HEK293 (cell line): ENCODE results near the gene GLB1L2.

ENCODE experiments used
- CTCF ChIA-PET: fragments of 350-600 bp; formaldehyde crosslinking; extraction: SDS; loops from one replicate; lab custom pipeline; 2021; ENCODE audit warnings: antibody characterized with exemption; lab: Yijun Ruan, JAX
- POLR2A ChIA-PET: fragments of 300-600 bp; formaldehyde crosslinking; extraction: SDS; loops from one replicate; lab custom pipeline; 2020; ENCODE audit warnings: antibody characterized with exemption, inconsistent platforms; lab: Yijun Ruan, JAX
- H3K27ac ChIP-seq: fragments of 200-500 bp; sonication (Bioruptor generic); 2 replicates; pipeline ENCODE4 v1.5.1; 2014; ENCODE audit warnings: low read depth, low read length, control low read depth, inconsistent platforms; ENCODE audit errors: extremely low read depth
- H3K36me3 ChIP-seq, 2 experiments: fragments of 200-500 bp in 1 of 2; sonication (Bioruptor generic) in 1 of 2; 1 replicate in 1 of 2; 2 replicates in 1 of 2; pipeline ENCODE4 v1.5.1; 2014 to 2017; ENCODE audit warnings: inconsistent platforms in 2 of 2, low read length in 2 of 2; ENCODE audit not compliant: control insufficient read depth in 2 of 2, insufficient read depth in 1 of 2
- H3K4me1 ChIP-seq: fragments of 200-500 bp; sonication (Bioruptor generic); 2 replicates; pipeline ENCODE4 v1.5.1; 2014; ENCODE audit warnings: mild to moderate bottlenecking, low read length, inconsistent platforms; ENCODE audit not compliant: control insufficient read depth, insufficient read depth
- H3K4me3 ChIP-seq: 2 replicates; pipeline ENCODE4 v1.5.1; 2011; ENCODE audit warnings: low read depth, mild to moderate bottlenecking, control low read depth, low read length, moderate library complexity
- H3K9me3 ChIP-seq: fragments of 200-500 bp; sonication (Bioruptor generic); 2 replicates; pipeline ENCODE4 v1.5.1; 2014; ENCODE audit warnings: low read depth, low read length, inconsistent platforms; ENCODE audit not compliant: control insufficient read depth, insufficient read depth
- BCL11A ChIP-seq: fragments of 450-650 bp; formaldehyde crosslinking; IDR thresholded peaks from 2 replicates; pipeline ENCODE4 v1.5.1; 2016; ENCODE audit warnings: low read depth, missing biosample characterization, missing genetic modification characterization
- ZNF114 ChIP-seq: fragments of 450-650 bp; formaldehyde crosslinking; IDR thresholded peaks from 2 replicates; pipeline ENCODE4 v1.5.0; 2017; ENCODE audit warnings: missing biosample characterization, missing genetic modification characterization
- ZNF16 ChIP-seq: fragments of 450-650 bp; formaldehyde crosslinking; IDR thresholded peaks from 2 replicates; pipeline ENCODE4 v1.5.1; 2016; ENCODE audit warnings: low read depth, missing biosample characterization, missing genetic modification characterization
- ZNF239 ChIP-seq: fragments of 450-650 bp; formaldehyde crosslinking; IDR thresholded peaks from 2 replicates; pipeline ENCODE4 v1.5.1; 2016; ENCODE audit warnings: missing biosample characterization, missing genetic modification characterization
- ZNF274 ChIP-seq, 2 experiments: fragments of 200-500 bp in 1 of 2; fragments of 450-650 bp in 1 of 2; sonication (Bioruptor generic) in 1 of 2; formaldehyde crosslinking in 1 of 2; IDR thresholded peaks; 2 replicates each; pipeline versions ENCODE4 v1.5.1 to v1.6.1; 2014 to 2016; ENCODE audit warnings: borderline replicate concordance in 1 of 2, inconsistent platforms in 1 of 2, low read length in 1 of 2, missing biosample characterization in 1 of 2, missing genetic modification characterization in 1 of 2
- ZNF404 ChIP-seq: fragments of 450-650 bp; formaldehyde crosslinking; IDR thresholded peaks from 2 replicates; pipeline ENCODE4 v1.5.1; 2017; ENCODE audit warnings: missing biosample characterization, missing genetic modification characterization
- ZNF623 ChIP-seq: fragments of 450-650 bp; formaldehyde crosslinking; IDR thresholded peaks from 2 replicates; pipeline ENCODE4 v1.5.1; 2016; ENCODE audit warnings: missing biosample characterization, missing genetic modification characterization
- ZNF830 ChIP-seq: fragments of 450-650 bp; IDR thresholded peaks from 2 replicates; pipeline ENCODE4 v1.5.0; 2018; ENCODE audit warnings: missing biosample characterization, missing genetic modification characterization, low read depth, mild to moderate bottlenecking, moderate library complexity
- TF ChIP-seq, protein P1 (sequence below): fragments of 450-650 bp; formaldehyde crosslinking; IDR thresholded peaks from 2 replicates; pipeline ENCODE4 v1.5.1; 2016; ENCODE audit warnings: missing biosample characterization, missing genetic modification characterization
- TF ChIP-seq, protein P2 (sequence below): fragments of 450-650 bp; formaldehyde crosslinking; IDR thresholded peaks from 2 replicates; pipeline ENCODE4 v1.5.1; 2016; ENCODE audit warnings: missing biosample characterization, missing genetic modification characterization

GLB1L2 gene

DNA sequence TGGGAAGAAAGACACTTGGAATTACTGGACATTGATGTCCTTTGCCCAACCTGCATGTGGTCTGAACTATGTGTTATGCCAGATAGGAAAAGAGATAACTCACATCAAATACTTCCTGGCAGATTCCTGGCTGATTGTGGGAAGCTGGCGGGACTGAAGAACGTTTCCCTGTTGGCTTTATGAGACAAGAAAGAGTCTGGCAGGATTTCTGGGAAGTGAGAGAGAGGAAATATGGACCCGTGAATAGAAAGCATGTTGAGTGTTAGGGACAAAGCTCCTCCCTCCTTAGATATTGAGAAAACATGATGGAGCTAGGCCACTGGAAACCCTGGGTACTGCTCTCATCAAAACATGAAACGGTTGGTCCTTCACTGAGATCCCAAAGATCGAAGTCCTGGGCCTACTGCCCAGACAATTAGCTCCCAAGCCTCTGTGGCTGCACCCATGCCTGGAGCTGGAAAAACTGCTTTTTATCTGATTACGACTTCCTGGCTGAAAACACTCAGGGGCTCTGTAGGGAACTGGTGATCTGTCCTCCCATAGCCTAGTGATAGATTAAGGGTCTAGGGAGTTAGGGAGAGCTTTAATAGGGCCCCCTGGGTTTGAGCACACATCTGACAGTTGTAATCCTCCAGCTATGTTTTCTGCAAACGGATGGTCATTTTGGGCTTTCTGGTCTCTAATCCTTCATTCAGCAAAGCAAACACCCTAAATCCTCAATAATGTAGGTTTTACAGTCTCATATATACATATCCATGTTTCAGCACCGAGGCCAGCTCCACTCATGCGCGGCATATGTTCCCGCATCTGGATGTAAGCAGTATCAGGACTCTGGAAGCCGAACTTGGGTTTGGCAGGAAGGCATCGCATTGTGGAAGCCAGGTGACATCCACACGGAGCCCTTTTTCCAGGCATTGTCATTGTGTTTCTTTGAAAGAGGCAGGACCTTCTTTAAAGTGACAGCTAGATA lies 86.4 kb downstream of the GLB1L2 start:
- TF ChIP-seq ZNF404 (no peak), ZNF274 (IDR thresholded peaks at IDR 0.05; ENCODE audit: low read length) (no peak), ZNF274 (tag by site-specific recombination; IDR thresholded peaks at IDR 0.05; ENCODE audit: borderline replicate concordance) (no peak), ZNF239 (tag by site-specific recombination) (no peak), ZNF114 (tag by site-specific recombination) (no peak)
- TF ChIP-seq, protein P1, sequence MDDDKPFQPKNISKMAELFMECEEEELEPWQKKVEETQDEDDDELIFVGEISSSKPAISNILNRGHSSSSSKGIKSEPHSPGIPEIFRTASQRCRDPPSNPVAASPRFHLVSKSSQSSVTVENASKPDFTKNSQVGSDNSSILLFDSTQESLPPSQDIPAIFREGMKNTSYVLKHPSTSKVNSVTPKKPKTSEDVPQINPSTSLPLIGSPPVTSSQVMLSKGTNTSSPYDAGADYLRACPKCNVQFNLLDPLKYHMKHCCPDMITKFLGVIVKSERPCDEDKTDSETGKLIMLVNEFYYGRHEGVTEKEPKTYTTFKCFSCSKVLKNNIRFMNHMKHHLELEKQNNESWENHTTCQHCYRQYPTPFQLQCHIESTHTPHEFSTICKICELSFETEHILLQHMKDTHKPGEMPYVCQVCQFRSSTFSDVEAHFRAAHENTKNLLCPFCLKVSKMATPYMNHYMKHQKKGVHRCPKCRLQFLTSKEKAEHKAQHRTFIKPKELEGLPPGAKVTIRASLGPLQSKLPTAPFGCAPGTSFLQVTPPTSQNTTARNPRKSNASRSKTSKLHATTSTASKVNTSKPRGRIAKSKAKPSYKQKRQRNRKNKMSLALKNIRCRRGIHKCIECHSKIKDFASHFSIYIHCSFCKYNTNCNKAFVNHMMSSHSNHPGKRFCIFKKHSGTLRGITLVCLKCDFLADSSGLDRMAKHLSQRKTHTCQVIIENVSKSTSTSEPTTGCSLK (tag by site-specific recombination) = no peak
- TF ChIP-seq, protein P2, sequence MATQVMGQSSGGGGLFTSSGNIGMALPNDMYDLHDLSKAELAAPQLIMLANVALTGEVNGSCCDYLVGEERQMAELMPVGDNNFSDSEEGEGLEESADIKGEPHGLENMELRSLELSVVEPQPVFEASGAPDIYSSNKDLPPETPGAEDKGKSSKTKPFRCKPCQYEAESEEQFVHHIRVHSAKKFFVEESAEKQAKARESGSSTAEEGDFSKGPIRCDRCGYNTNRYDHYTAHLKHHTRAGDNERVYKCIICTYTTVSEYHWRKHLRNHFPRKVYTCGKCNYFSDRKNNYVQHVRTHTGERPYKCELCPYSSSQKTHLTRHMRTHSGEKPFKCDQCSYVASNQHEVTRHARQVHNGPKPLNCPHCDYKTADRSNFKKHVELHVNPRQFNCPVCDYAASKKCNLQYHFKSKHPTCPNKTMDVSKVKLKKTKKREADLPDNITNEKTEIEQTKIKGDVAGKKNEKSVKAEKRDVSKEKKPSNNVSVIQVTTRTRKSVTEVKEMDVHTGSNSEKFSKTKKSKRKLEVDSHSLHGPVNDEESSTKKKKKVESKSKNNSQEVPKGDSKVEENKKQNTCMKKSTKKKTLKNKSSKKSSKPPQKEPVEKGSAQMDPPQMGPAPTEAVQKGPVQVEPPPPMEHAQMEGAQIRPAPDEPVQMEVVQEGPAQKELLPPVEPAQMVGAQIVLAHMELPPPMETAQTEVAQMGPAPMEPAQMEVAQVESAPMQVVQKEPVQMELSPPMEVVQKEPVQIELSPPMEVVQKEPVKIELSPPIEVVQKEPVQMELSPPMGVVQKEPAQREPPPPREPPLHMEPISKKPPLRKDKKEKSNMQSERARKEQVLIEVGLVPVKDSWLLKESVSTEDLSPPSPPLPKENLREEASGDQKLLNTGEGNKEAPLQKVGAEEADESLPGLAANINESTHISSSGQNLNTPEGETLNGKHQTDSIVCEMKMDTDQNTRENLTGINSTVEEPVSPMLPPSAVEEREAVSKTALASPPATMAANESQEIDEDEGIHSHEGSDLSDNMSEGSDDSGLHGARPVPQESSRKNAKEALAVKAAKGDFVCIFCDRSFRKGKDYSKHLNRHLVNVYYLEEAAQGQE (tag by site-specific recombination) = peak; percentile 91
- H3K27ac ChIP-seq = no peak overlapping the region
- CTCF ChIA-PET = no interaction called here
- no peak overlapping the region for H3K4me3 ChIP-seq
- no peaks in the 10 kb centered on the region for H3K36me3 ChIP-seq
- H3K9me3 ChIP-seq = no peaks in the 10 kb centered on the region
- peaks cover 4% of the 10 kb centered on the region; the same call in 1 of the 2 replicates for H3K4me1 ChIP-seq
- POLR2A ChIA-PET = no interaction called here

DNA sequence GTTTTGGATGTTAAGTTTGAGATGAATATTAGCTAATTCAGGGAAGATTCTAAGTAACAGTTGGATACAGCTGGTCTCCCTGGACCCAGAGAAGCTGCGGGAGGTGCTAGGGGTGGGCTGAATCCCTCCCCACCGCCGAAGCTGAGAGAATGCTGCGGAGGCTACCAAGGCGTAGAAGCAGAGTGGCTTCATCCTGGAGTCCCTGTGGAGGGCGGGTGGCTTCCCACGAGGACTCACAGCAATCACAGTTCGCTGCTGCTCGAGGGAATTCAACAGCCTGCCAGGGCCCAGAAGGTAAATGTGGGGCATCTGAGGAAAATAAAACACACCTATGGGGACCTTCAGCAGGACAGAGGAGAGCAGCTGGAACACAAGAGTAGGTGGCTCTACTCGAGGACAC lies 91.3 kb downstream of the GLB1L2 start:
- TF ChIP-seq ZNF623 (tag by site-specific recombination) = no peak
- no peak for TF ChIP-seq ZNF16 (tag by site-specific recombination)
- no peak for TF ChIP-seq BCL11A (tag by site-specific recombination)
- TF ChIP-seq ZNF239 (tag by site-specific recombination) = no peak
- POLR2A ChIA-PET = no interaction called here
- CTCF ChIA-PET = no interaction called here

DNA sequence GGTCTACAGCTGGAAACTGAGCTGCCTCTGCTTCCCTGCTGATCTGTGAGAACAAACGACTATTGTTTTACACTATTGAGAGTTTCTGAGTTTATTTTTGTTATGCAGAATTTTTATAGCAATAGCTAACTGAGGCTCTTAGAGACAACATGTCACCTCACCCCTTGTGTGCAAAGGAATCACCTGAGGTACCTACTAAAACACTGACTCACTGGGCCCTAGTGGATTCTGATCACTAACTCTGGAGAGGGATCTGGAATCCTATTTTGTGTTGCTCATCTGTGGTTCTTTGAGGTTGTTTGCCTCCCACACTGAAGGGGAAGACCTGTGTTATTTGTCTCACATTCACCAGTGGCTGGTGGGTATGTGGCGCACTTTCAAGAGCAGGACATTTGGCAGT lies 93.6 kb downstream of the GLB1L2 start:
- POLR2A ChIA-PET = no interaction called here
- H3K9me3 ChIP-seq = no peaks in the 10 kb centered on the region
- TF ChIP-seq ZNF830 = no peak
- TF ChIP-seq, all 188 proteins: peak for 0
- Histone ChIP-seq H3K27ac (no peak overlapping the region), H3K36me3 (no peaks in the 10 kb centered on the region), H3K4me1 (no peaks in the 10 kb centered on the region), H3K4me3 (no peak overlapping the region)
- CTCF ChIA-PET = no interaction called here

More for the DNA sequence above, 91.3 kb downstream of the GLB1L2 start:
- no peaks in the 10 kb centered on the region for H3K9me3 ChIP-seq
- H3K36me3 ChIP-seq = no peaks in the 10 kb centered on the region
- no peak overlapping the region for H3K27ac ChIP-seq
- H3K4me1 ChIP-seq = no peaks in the 10 kb centered on the region
- no peak overlapping the region for H3K4me3 ChIP-seq
